Measurements from ENCODE around the gene FAM24A. TPM values are rescaled to one million over a fixed set of nuclear protein-coding genes. Genes with fewer than 3 reads are reported as not detected.

The FAM24A gene
- total RNA-seq, 1 experiment from 2014 or later: not detected

- Histone ChIP-seq H3K9me3 (ENCODE audit: low read length) (no peaks in the 10 kb centered on the region), H3K4me2 (ENCODE audit: low read length) (no peak overlapping the region), H3F3A (ENCODE audit: low read length, unreplicated experiment) (no peaks in the 10 kb centered on the region), H4K20me1 (ENCODE audit: low read length) (no peaks in the 10 kb centered on the region), H3K27ac (ENCODE audit: low read length) (no peak overlapping the region), H3K9ac (ENCODE audit: low read length) (no peak overlapping the region), H3K4me3 (ENCODE audit: low read length) (no peak overlapping the region), H2AFZ (ENCODE audit: low read length) (no peak overlapping the region), H3K27me3 (ENCODE audit: low read length) (no peaks in the 10 kb centered on the region), H3K79me2 (ENCODE audit: low read length) (no peaks in the 10 kb centered on the region), H3K4me1 (ENCODE audit: insufficient read depth, low read length) (no peaks in the 10 kb centered on the region), H3K36me3 (ENCODE audit: low read depth, low read length) (no peaks in the 10 kb centered on the region), H3K9me2 (replicated peaks; ENCODE audit: low read length) (no peaks in the 10 kb centered on the region)
- ATAC-seq: peak; percentile 67
- peak; percentile 65 for DNase-seq
- CTCF ChIA-PET: no interaction called here
- intact Hi-C loops (cut with micrococcal nuclease): no loop called here
- POLR2A ChIA-PET (ENCODE audit: unreplicated experiment): no interaction called here
- TF ChIP-seq EZH2phosphoT487 (IDR thresholded peaks at IDR 0.05; ENCODE audit: borderline replicate concordance, low read length): no peak
- TF ChIP-seq, protein P1, sequence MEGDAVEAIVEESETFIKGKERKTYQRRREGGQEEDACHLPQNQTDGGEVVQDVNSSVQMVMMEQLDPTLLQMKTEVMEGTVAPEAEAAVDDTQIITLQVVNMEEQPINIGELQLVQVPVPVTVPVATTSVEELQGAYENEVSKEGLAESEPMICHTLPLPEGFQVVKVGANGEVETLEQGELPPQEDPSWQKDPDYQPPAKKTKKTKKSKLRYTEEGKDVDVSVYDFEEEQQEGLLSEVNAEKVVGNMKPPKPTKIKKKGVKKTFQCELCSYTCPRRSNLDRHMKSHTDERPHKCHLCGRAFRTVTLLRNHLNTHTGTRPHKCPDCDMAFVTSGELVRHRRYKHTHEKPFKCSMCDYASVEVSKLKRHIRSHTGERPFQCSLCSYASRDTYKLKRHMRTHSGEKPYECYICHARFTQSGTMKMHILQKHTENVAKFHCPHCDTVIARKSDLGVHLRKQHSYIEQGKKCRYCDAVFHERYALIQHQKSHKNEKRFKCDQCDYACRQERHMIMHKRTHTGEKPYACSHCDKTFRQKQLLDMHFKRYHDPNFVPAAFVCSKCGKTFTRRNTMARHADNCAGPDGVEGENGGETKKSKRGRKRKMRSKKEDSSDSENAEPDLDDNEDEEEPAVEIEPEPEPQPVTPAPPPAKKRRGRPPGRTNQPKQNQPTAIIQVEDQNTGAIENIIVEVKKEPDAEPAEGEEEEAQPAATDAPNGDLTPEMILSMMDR (conservative IDR thresholded peaks at IDR 0.05; ENCODE audit: low read depth, low read length): no peak
- TF ChIP-seq EZH2 (IDR thresholded peaks at IDR 0.05; ENCODE audit: low read length, unreplicated experiment): no peak
- BruUV-seq (replicated peaks): no TSS peak
These were observed 1.6 kb downstream of the FAM24A start for GRCh38 chr10:122911889-122912484.

GRCh38 chr10:122915700-122916099 lies 5.3 kb downstream of the FAM24A start:
- TF ChIP-seq, protein P1 (conservative IDR thresholded peaks at IDR 0.05; ENCODE audit: low read depth, low read length): no peak
- TF ChIP-seq EZH2phosphoT487 (IDR thresholded peaks at IDR 0.05; ENCODE audit: borderline replicate concordance, low read length): no peak
- TF ChIP-seq EZH2 (IDR thresholded peaks at IDR 0.05; ENCODE audit: low read length, unreplicated experiment): no peak
- H3K4me1 ChIP-seq (ENCODE audit: insufficient read depth, low read length): no peaks in the 10 kb centered on the region
- H3K36me3 ChIP-seq (ENCODE audit: low read depth, low read length): no peaks in the 10 kb centered on the region
- no peaks in the 10 kb centered on the region for H3K79me2 ChIP-seq (ENCODE audit: low read length)
- H4K20me1 ChIP-seq (ENCODE audit: low read length): no peaks in the 10 kb centered on the region
- H2AFZ ChIP-seq (ENCODE audit: low read length): no peak overlapping the region
- CTCF ChIA-PET: no interaction called here
- ATAC-seq: no peak
- no peaks in the 10 kb centered on the region for H3F3A ChIP-seq (ENCODE audit: low read length, unreplicated experiment)
- DNase-seq: no peak
- POLR2A ChIA-PET (ENCODE audit: unreplicated experiment): no interaction called here
- no peaks in the 10 kb centered on the region for H3K9me2 ChIP-seq (replicated peaks; ENCODE audit: low read length)
- H3K9me3 ChIP-seq (ENCODE audit: low read length): no peaks in the 10 kb centered on the region
- H3K27me3 ChIP-seq (ENCODE audit: low read length): no peaks in the 10 kb centered on the region
- intact Hi-C loops (cut with micrococcal nuclease): no loop called here
- H3K4me3 ChIP-seq (ENCODE audit: low read length): no peak overlapping the region
- H3K4me2 ChIP-seq (ENCODE audit: low read length): no peak overlapping the region
- no peak overlapping the region for H3K27ac ChIP-seq (ENCODE audit: low read length)
- BruUV-seq (replicated peaks): no TSS peak
- H3K9ac ChIP-seq (ENCODE audit: low read length): no peak overlapping the region

GRCh38 chr10:122930140-122930539 lies 19.7 kb downstream of the FAM24A start:
- ATAC-seq (no peak), DNase-seq (no peak)
- no peaks in the 10 kb centered on the region for H3K27me3 ChIP-seq (ENCODE audit: low read length)
- no peaks in the 10 kb centered on the region for H3F3A ChIP-seq (ENCODE audit: low read length, unreplicated experiment)
- TF ChIP-seq EZH2 (IDR thresholded peaks at IDR 0.05; ENCODE audit: low read length, unreplicated experiment) (no peak), EZH2phosphoT487 (IDR thresholded peaks at IDR 0.05; ENCODE audit: borderline replicate concordance, low read length) (no peak)
- TF ChIP-seq, protein P1 (conservative IDR thresholded peaks at IDR 0.05; ENCODE audit: low read depth, low read length): no peak
- CTCF ChIA-PET: no interaction called here
- no peak overlapping the region for H3K9ac ChIP-seq (ENCODE audit: low read length)
- H4K20me1 ChIP-seq (ENCODE audit: low read length): no peaks in the 10 kb centered on the region
- no peak overlapping the region for H3K27ac ChIP-seq (ENCODE audit: low read length)
- POLR2A ChIA-PET (ENCODE audit: unreplicated experiment): no interaction called here
- intact Hi-C loops (cut with micrococcal nuclease): no loop called here
- no peak overlapping the region for H3K4me2 ChIP-seq (ENCODE audit: low read length)
- no peaks in the 10 kb centered on the region for H3K9me2 ChIP-seq (replicated peaks; ENCODE audit: low read length)
- H3K4me3 ChIP-seq (ENCODE audit: low read length): no peak overlapping the region
- no peaks in the 10 kb centered on the region for H3K79me2 ChIP-seq (ENCODE audit: low read length)
- no peaks in the 10 kb centered on the region for H3K9me3 ChIP-seq (ENCODE audit: low read length)
- H3K36me3 ChIP-seq (ENCODE audit: low read depth, low read length): no peaks in the 10 kb centered on the region
- H2AFZ ChIP-seq (ENCODE audit: low read length): no peak overlapping the region
- no TSS peak for BruUV-seq (replicated peaks)
- H3K4me1 ChIP-seq (ENCODE audit: insufficient read depth, low read length): no peaks in the 10 kb centered on the region
